ENCODE measurements around the gene MBLAC1.

GRCh38 chr7:100120733-100121036 lies 6.1 kb upstream of the MBLAC1 start:
- TF ChIP-seq, protein P1, sequence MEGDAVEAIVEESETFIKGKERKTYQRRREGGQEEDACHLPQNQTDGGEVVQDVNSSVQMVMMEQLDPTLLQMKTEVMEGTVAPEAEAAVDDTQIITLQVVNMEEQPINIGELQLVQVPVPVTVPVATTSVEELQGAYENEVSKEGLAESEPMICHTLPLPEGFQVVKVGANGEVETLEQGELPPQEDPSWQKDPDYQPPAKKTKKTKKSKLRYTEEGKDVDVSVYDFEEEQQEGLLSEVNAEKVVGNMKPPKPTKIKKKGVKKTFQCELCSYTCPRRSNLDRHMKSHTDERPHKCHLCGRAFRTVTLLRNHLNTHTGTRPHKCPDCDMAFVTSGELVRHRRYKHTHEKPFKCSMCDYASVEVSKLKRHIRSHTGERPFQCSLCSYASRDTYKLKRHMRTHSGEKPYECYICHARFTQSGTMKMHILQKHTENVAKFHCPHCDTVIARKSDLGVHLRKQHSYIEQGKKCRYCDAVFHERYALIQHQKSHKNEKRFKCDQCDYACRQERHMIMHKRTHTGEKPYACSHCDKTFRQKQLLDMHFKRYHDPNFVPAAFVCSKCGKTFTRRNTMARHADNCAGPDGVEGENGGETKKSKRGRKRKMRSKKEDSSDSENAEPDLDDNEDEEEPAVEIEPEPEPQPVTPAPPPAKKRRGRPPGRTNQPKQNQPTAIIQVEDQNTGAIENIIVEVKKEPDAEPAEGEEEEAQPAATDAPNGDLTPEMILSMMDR (IDR thresholded peaks at IDR 0.05 in 2 of 3, conservative IDR thresholded peaks at IDR 0.05 in 1 of 3; ENCODE audit: control insufficient read depth in 2 of 3, extremely low read depth in 1 of 3, insufficient read depth in 1 of 3, low read depth in 3 of 3, low read length in 3 of 3) = no peak
- TF ChIP-seq MYC (IDR thresholded peaks at IDR 0.05; ENCODE audit: insufficient read depth, insufficient read length, insufficient replicate concordance, low read length, severe bottlenecking) (no peak), POLR2A (IDR thresholded peaks at IDR 0.05; ENCODE audit: low read depth, low read length) (no peak), E4F1 (IDR thresholded peaks at IDR 0.05; ENCODE audit: borderline replicate concordance, partially characterized antibody) (no peak), CEBPB (IDR thresholded peaks at IDR 0.05; ENCODE audit: borderline replicate concordance in 1 of 2, low read depth in 2 of 2, low read length in 2 of 2) (no peak), ZNF274 (IDR thresholded peaks at IDR 0.05; ENCODE audit: insufficient read depth, insufficient read length) (no peak), CBX5 (IDR thresholded peaks at IDR 0.05; ENCODE audit: low read depth) (no peak), HDAC2 (IDR thresholded peaks at IDR 0.05) (no peak), USF2 (IDR thresholded peaks at IDR 0.05; ENCODE audit: borderline replicate concordance, low read depth, low read length) (no peak)
- TF ChIP-seq, protein P2, sequence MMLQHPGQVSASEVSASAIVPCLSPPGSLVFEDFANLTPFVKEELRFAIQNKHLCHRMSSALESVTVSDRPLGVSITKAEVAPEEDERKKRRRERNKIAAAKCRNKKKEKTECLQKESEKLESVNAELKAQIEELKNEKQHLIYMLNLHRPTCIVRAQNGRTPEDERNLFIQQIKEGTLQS (IDR thresholded peaks at IDR 0.05; ENCODE audit: borderline replicate concordance, extremely low read depth, low read depth, low read length) = no peak

All from GM12878 (cell line).